Tibial nerve (tissue), 4 donors: ENCODE data around the gene RNASE12. TPM values are rescaled to one million over a fixed set of nuclear protein-coding genes. Genes with fewer than 3 reads are reported as not detected.
"Not testable (repeated sequence)": the region's sequence is repeated elsewhere in the genome, so short reads cannot be mapped to it uniquely, and the experiment has no call there.

ENCODE experiments used
- DNase-seq, 2 donors: peaks; one replicate each; pipeline ENCODE4 v3.0.0-alpha.2; 2019; ENCODE audit warnings: low spot score in 2 of 2
- H3K27ac ChIP-seq, 4 donors: fragments of 200-600 bp; sonication (generic) in 3 of 4; one replicate each; pipeline ENCODE4 v1.5.1; 2017 to 2019; ENCODE audit warnings: mild to moderate bottlenecking in 1 of 4
- H3K27me3 ChIP-seq, 2 donors: fragments of 200-600 bp; sonication (generic) in 1 of 2; one replicate each; pipeline versions ENCODE4 v1.5.1 to v1.6.0; 2017 to 2019
- H3K36me3 ChIP-seq, 3 donors: fragments of 200-600 bp; sonication (generic); one replicate each; pipeline ENCODE4 v1.5.1; 2018 to 2019
- H3K4me1 ChIP-seq, 4 donors: fragments of 200-600 bp; sonication (generic) in 3 of 4; one replicate each; pipeline ENCODE4 v1.5.1; 2017 to 2019
- H3K4me3 ChIP-seq, 4 donors: fragments of 200-600 bp; sonication (generic) in 3 of 4; one replicate each; pipeline ENCODE4 v1.5.1; 2017 to 2019; ENCODE audit warnings: mild to moderate bottlenecking in 1 of 4, moderate library complexity in 1 of 4
- H3K9me3 ChIP-seq, 4 donors: fragments of 200-600 bp; sonication (generic) in 3 of 4; one replicate each; pipeline ENCODE4 v1.5.1; 2017 to 2019
- EP300 ChIP-seq, 2 donors: sonication (generic); formaldehyde crosslinking; IDR thresholded peaks; one replicate each; pipeline ENCODE4 v1.6.1; 2017; ENCODE audit warnings: antibody characterized with exemption in 2 of 2, mild to moderate bottlenecking in 1 of 2
- POLR2A ChIP-seq, 2 donors: fragments of 450-650 bp; IDR thresholded peaks; one replicate each; pipeline ENCODE4 v1.6.1; 2017; ENCODE audit warnings: antibody characterized with exemption in 2 of 2, mild to moderate bottlenecking in 2 of 2, moderate library complexity in 2 of 2
- WGBS, 2 donors: methylation state at CpG; one replicate each; pipeline ENCODE4 v1.1.5; 2018; 5-methylcytosine and 5-hydroxymethylcytosine counted together
- total RNA-seq, 4 donors: library from RNA; depleted of rRNA; stranded (reverse); fragments of >200 nt; gene quantifications; one replicate each; pipeline ENCODE4 v1.1.0, GENCODE V29; 2016
- TF ChIP-seq, protein P1 (sequence below), 5 experiments: fragments of 200-600 bp in 3 of 5; fragments of 450-650 bp in 2 of 5; sonication (generic) in 3 of 5; IDR thresholded peaks; one replicate each; pipeline ENCODE4 v1.5.1; 2016 to 2019; ENCODE audit warnings: antibody characterized with exemption in 5 of 5, mild to moderate bottlenecking in 3 of 5, moderate library complexity in 2 of 5

Gene RNASE12
- total RNA-seq, 4 donors from 2014 or later, result not detected

- DNase-seq, result no peak
- WGBS, 2 donors, result 15 to 34% methylated on average over 6 to 8 of the region's 8 CpGs
- no peak for TF ChIP-seq EP300 (IDR thresholded peaks at IDR 0.05)
- TF ChIP-seq, protein P1, sequence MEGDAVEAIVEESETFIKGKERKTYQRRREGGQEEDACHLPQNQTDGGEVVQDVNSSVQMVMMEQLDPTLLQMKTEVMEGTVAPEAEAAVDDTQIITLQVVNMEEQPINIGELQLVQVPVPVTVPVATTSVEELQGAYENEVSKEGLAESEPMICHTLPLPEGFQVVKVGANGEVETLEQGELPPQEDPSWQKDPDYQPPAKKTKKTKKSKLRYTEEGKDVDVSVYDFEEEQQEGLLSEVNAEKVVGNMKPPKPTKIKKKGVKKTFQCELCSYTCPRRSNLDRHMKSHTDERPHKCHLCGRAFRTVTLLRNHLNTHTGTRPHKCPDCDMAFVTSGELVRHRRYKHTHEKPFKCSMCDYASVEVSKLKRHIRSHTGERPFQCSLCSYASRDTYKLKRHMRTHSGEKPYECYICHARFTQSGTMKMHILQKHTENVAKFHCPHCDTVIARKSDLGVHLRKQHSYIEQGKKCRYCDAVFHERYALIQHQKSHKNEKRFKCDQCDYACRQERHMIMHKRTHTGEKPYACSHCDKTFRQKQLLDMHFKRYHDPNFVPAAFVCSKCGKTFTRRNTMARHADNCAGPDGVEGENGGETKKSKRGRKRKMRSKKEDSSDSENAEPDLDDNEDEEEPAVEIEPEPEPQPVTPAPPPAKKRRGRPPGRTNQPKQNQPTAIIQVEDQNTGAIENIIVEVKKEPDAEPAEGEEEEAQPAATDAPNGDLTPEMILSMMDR (IDR thresholded peaks at IDR 0.05), result peak; percentile 9 to 37 (median 27)
- H3K4me3 ChIP-seq, result no peak overlapping the region
- H3K27ac ChIP-seq, result no peak overlapping the region
- no peaks in the 10 kb centered on the region for H3K36me3 ChIP-seq
- no peaks in the 10 kb centered on the region for H3K27me3 ChIP-seq
- H3K9me3 ChIP-seq, result no peaks in the 10 kb centered on the region
- H3K4me1 ChIP-seq, result peaks cover 0 to 21% (median 0%) of the 10 kb centered on the region in 4 donors
Observed at GRCh38 chr14:20606190-20606901, 15.2 kb upstream of the RNASE12 start.

DNA sequence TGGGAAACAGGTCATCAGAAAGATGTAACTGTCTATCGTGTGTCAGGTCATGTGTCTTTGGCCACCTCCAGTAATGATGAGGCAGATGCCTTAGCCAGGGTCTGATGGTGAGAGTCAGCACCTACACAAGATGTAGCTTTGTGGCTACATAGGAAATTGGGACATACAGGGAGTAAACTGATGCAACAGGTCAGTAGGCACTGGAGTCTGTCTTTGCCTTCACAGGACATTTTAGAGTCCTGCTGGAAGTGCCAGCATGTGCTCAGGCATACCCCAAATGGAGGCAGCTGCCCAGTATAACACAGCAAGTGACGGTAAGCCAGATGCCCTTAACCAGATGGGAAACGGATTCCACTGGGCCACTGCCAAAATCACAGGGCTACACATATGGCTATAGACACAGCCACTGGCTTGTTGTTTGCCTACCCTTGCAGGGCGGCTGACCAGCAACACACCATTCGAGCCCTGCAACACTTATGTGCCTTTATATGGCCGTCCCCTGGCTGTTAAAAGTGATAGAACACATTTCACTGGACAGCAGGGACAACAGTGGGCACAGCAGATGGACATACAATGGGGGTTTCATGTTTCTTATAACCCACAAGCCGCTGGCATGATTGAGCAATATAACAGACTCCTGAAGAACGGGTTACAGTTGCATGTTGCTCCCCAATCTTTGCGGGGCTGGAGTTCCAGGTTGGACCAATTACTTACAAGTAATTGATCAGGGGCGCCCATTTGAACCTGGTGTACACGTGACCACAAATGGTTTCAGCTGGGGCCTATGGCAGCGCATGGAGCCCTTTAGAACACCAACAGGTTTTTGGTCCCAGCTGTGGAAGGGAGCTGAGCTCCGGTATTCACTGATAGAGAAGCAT lies 12.9 kb upstream of the RNASE12 start:
- no peak for DNase-seq
- H3K4me3 ChIP-seq, result no peak overlapping the region
- H3K9me3 ChIP-seq, result no peaks in the 10 kb centered on the region
- H3K27me3 ChIP-seq, result no peaks in the 10 kb centered on the region
- no peaks in the 10 kb centered on the region for H3K36me3 ChIP-seq
- peaks cover 0 to 6% (median 0%) of the 10 kb centered on the region in 4 donors for H3K4me1 ChIP-seq
- 74% methylated on average over 13 of the region's 13 CpGs for WGBS, 2 donors
- no peak overlapping the region for H3K27ac ChIP-seq
- TF ChIP-seq, protein P1 (IDR thresholded peaks at IDR 0.05), result no peak
- TF ChIP-seq POLR2A (IDR thresholded peaks at IDR 0.05) (no peak), EP300 (IDR thresholded peaks at IDR 0.05) (no peak)

- WGBS, 2 donors, result 88 to 89% methylated on average over 9 of the region's 9 CpGs
- H3K4me3 ChIP-seq, result no peak overlapping the region
- no peaks in the 10 kb centered on the region for H3K4me1 ChIP-seq
- no peak overlapping the region for H3K27ac ChIP-seq
- no peaks in the 10 kb centered on the region for H3K36me3 ChIP-seq
- DNase-seq, result no peak
- H3K27me3 ChIP-seq, result no peaks in the 10 kb centered on the region
- H3K9me3 ChIP-seq, result no peaks in the 10 kb centered on the region
- TF ChIP-seq EP300 (IDR thresholded peaks at IDR 0.05), result no peak
- TF ChIP-seq, protein P1 (IDR thresholded peaks at IDR 0.05), result no peak
- TF ChIP-seq POLR2A (IDR thresholded peaks at IDR 0.05), result no peak
Observed at GRCh38 chr14:20602583-20602982, 11.4 kb upstream of the RNASE12 start.

GRCh38 chr14:20601522-20601921 lies 10.3 kb upstream of the RNASE12 start:
- no peaks in the 10 kb centered on the region for H3K36me3 ChIP-seq
- H3K4me3 ChIP-seq, result no peak overlapping the region
- H3K27me3 ChIP-seq, result no peaks in the 10 kb centered on the region
- TF ChIP-seq, protein P1 (IDR thresholded peaks at IDR 0.05), result no peak
- TF ChIP-seq POLR2A (IDR thresholded peaks at IDR 0.05), result no peak
- no peak for TF ChIP-seq EP300 (IDR thresholded peaks at IDR 0.05)
- no peak overlapping the region for H3K27ac ChIP-seq
- 74 to 83% methylated on average over 12 of the region's 12 CpGs for WGBS, 2 donors
- H3K9me3 ChIP-seq, result no peaks in the 10 kb centered on the region
- H3K4me1 ChIP-seq, result no peaks in the 10 kb centered on the region
- DNase-seq, result no peak

- 44 to 54% methylated on average over 1 of the region's 1 CpG for WGBS, 2 donors
Observed at GRCh38 chr14:20597108-20597507, 5.9 kb upstream of the RNASE12 start.

DNA sequence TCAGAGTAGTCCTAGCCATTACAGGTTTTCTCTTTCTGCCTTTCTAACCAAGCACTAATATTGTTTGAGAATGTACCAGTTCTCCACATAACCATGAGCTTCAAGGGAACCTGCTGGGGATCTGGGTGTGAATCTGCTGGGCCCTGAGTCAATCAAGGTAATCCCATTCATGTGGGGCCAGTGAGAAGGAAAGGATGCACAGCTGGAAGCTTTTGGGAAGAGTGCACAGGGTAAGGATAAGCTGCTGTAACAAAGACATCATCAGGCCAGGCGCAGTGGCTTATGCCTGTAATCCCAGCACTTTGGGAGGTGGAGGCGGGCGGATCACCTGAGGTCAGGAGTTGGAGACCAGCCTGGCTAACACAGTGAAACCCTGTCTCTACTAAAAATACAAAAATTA lies 4.5 kb upstream of the RNASE12 start:
- not testable (repeated sequence) for H3K4me3 ChIP-seq, H3K4me1 ChIP-seq, H3K27ac ChIP-seq, DNase-seq, H3K27me3 ChIP-seq, H3K36me3 ChIP-seq, H3K9me3 ChIP-seq
- 93 to 95% methylated on average over 3 of the region's 3 CpGs for WGBS, 2 donors

More at GRCh38 chr14:20597108-20597507, 5.9 kb upstream of the RNASE12 start:
- Histone ChIP-seq H3K4me1 (no peaks in the 10 kb centered on the region), H3K9me3 (no peaks in the 10 kb centered on the region), H3K4me3 (no peak overlapping the region), H3K36me3 (no peaks in the 10 kb centered on the region), H3K27ac (no peak overlapping the region), H3K27me3 (no peaks in the 10 kb centered on the region)
- TF ChIP-seq, protein P1 (IDR thresholded peaks at IDR 0.05), result no peak
- TF ChIP-seq EP300 (IDR thresholded peaks at IDR 0.05) (no peak), POLR2A (IDR thresholded peaks at IDR 0.05) (no peak)
- DNase-seq, result no peak
